Fibroblast of the aortic adventitia (primary cell): Measurements from ENCODE around the gene MLYCD. TPM values are rescaled to one million over a fixed set of nuclear protein-coding genes. Genes with fewer than 3 reads are reported as not detected.

Experiments used
- DNase-seq: peaks from one replicate; pipeline ENCODE4 v3.0.0-alpha.2; 2010; ENCODE audit warnings: low read depth
- H3K4me3 ChIP-seq: 2 replicates; pipeline ENCODE4 v1.5.1; 2011; ENCODE audit warnings: low read depth, mild to moderate bottlenecking, control low read depth, low read length, moderate library complexity
- CTCF ChIP-seq: IDR thresholded peaks from 2 replicates; pipeline ENCODE4 v1.5.1; 2011; ENCODE audit warnings: mild to moderate bottlenecking, low read length, control low read depth, inconsistent platforms; ENCODE audit not compliant: insufficient read depth
- total RNA-seq: library from RNA; depleted of rRNA; stranded (reverse); fragments of >200 nt; gene quantifications from 2 replicates; pipeline ENCODE4 v1.2.3, GENCODE V29; 2012; ENCODE audit warnings: low replicate concordance

The MLYCD gene
- total RNA-seq, 1 donor, result 3.3 TPM

DNA sequence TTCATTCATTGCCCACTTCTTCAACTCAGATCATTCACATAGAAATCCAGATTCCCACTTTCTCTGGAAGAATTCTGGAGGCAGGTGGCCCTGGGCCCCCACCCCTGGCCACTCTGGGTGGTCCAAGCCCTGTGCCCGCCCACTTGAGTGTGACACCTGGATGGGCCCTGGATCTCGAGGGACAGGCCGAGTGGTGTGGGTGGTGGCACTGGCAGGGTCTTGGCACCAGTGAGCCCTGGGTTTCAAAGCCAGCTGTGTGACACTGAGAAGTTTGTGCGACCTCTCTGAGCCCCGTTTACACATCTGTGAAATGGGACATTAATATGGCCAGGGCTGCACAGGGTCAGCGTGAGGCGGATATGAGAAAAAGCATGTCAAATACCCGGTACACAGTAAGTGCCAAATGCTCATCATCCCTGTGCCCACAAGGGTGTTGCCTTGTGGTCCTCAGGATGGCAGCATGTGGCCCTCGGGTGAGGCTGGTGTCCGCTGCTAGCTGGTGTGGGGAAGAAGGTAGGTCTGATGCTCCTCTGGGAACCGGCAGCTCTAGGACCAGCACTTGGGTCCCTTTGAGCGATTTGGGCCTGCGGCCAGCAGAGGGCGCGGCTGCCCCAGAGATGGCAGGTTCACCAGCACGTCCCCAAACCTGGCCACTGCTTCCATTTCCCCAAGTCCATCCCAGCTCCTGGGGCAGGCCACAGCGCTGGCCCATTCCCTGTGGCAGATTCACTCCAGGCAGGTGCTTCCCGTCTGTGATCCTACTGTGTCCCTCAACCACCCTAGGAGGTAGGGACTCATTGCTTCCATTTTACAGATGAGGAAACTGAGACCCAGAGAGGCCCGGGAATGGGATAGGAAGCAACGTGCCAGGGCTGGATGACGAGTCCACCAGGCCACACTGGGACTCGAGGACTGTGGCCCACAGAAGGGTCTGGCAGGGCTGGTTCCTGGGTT is 57.7 kb downstream of the MLYCD start:
- TF ChIP-seq CTCF, result peak; percentile 69
- DNase-seq, result peak; percentile 70
- H3K4me3 ChIP-seq, result no peak overlapping the region

DNA sequence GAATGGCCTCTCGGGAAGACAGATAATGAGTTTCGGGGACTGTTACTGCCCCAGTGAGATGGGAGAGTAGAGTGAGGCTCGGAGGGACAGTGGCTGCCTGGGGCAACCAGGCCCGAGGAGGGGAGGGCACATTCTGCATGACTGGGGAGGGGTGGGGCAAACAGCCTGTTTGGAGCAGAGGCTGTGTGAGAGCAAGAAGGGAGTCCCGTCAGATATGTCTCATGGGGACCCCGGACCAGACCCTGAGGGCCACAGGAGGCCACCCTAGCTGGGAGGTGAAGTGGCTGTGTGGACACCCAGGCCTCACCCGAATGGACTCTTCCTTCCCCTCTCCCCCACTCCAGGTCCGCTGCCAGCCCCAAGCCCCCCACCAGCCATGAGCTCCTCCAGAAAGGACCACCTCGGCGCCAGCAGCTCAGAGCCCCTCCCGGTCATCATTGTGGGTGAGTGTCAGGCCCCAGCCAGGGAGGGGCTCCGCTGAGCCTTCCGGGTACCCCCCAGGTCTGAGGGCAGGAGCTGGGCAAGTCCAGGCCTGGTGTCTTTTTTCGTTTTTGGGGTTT is 58.5 kb downstream of the MLYCD start:
- H3K4me3 ChIP-seq, result no peak overlapping the region
- no peak for DNase-seq
- TF ChIP-seq CTCF, result no peak

- DNase-seq, result no peak
- TF ChIP-seq CTCF, result no peak
- no peak overlapping the region for H3K4me3 ChIP-seq
Observed at GRCh38 chr16:83958137-83958845, 59.4 kb downstream of the MLYCD start.

- no peak overlapping the region for H3K4me3 ChIP-seq
- no peak for TF ChIP-seq CTCF
- no peak for DNase-seq
Observed at GRCh38 chr16:83958846-83959565, 60.1 kb downstream of the MLYCD start.

- no peak for DNase-seq
Observed at GRCh38 chr16:83959656-83960434, 60.9 kb downstream of the MLYCD start.

More at GRCh38 chr16:83959656-83960434, 60.9 kb downstream of the MLYCD start:
- no peak overlapping the region for H3K4me3 ChIP-seq
- no peak for TF ChIP-seq CTCF
